ENCODE measurements around the gene GDAP2. TPM values are rescaled to one million over a fixed set of nuclear protein-coding genes. Genes with fewer than 3 reads are reported as not detected.

The GDAP2 gene
- total and polyA plus RNA-seq, 2 donors (not counting 3 experiments of a cell fraction or from before 2014, with no cell fraction given): 4.5 to 21.5 TPM

GRCh38 chr1:117904485-117904884, 24.9 kb downstream of the GDAP2 start:
- no peak overlapping the region for H3K4me3 ChIP-seq (replicated peaks in 1 of 3; ENCODE audit: insufficient read depth in 1 of 3, low read depth in 1 of 3, low read length in 3 of 3)
- CTCF ChIA-PET: interaction anchor here (1.6 kb wide), 1 partner anchor 24 kb away, joined by 3 read pairs; no protein-coding TSS in a partner anchor
- H3K36me3 ChIP-seq (ENCODE audit: control insufficient read depth in 2 of 2, extremely low read depth in 1 of 2, insufficient read depth in 2 of 2, low read length in 2 of 2): peaks cover 1 to 3% of the 10 kb centered on the region in 2 experiments
- no peak overlapping the region for H3K27ac ChIP-seq (ENCODE audit: insufficient read depth, low read depth, low read length)
- no peaks in the 10 kb centered on the region for H3K4me1 ChIP-seq (ENCODE audit: control insufficient read depth, extremely low read depth, insufficient read depth, low read length)
- intact Hi-C loops (cut with micrococcal nuclease): no loop called here
- POLR2A ChIA-PET: no interaction called here
- TF ChIP-seq, protein P1, sequence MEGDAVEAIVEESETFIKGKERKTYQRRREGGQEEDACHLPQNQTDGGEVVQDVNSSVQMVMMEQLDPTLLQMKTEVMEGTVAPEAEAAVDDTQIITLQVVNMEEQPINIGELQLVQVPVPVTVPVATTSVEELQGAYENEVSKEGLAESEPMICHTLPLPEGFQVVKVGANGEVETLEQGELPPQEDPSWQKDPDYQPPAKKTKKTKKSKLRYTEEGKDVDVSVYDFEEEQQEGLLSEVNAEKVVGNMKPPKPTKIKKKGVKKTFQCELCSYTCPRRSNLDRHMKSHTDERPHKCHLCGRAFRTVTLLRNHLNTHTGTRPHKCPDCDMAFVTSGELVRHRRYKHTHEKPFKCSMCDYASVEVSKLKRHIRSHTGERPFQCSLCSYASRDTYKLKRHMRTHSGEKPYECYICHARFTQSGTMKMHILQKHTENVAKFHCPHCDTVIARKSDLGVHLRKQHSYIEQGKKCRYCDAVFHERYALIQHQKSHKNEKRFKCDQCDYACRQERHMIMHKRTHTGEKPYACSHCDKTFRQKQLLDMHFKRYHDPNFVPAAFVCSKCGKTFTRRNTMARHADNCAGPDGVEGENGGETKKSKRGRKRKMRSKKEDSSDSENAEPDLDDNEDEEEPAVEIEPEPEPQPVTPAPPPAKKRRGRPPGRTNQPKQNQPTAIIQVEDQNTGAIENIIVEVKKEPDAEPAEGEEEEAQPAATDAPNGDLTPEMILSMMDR (IDR thresholded peaks at IDR 0.05; ENCODE audit: extremely low read depth in 1 of 2, insufficient read depth in 1 of 2, low read depth in 1 of 2, low read length in 2 of 2): no peak
- TF ChIP-seq POLR2A (IDR thresholded peaks at IDR 0.05; ENCODE audit: low read depth, low read length): no peak
- TF ChIP-seq POLR2AphosphoS5 (IDR thresholded peaks at IDR 0.05; ENCODE audit: insufficient read depth, low read depth, low read length): no peak
- TF ChIP-seq MAX (IDR thresholded peaks at IDR 0.05; ENCODE audit: insufficient read depth, insufficient read length): no peak
- no peak for TF ChIP-seq EZH2 (IDR thresholded peaks at IDR 0.05; ENCODE audit: borderline replicate concordance, low read depth, low read length, severe bottlenecking)
- no peak for TF ChIP-seq FOS (IDR thresholded peaks at IDR 0.05; ENCODE audit: borderline replicate concordance, insufficient read depth, low read length)
- TF ChIP-seq GATA2 (IDR thresholded peaks at IDR 0.05; ENCODE audit: insufficient read depth, insufficient read length, low read depth, low read length): no peak
- TF ChIP-seq MYC (IDR thresholded peaks at IDR 0.05; ENCODE audit: low read depth, low read length): no peak
- no peak for TF ChIP-seq JUN (IDR thresholded peaks at IDR 0.05; ENCODE audit: borderline replicate concordance, insufficient read depth, insufficient read length, low read depth)
- H3K9ac ChIP-seq (replicated peaks; ENCODE audit: extremely low read depth, insufficient read depth, low read length): no peak overlapping the region
- no peak for DNase-seq (ENCODE audit: low read depth, low spot score)
- dilution Hi-C loops (cut with MboI; ENCODE audit: extremely low pct_ligation_motif_present, low sequenced_read_pairs): no loop called here
- FAIRE-seq: no peak
- BruUV-seq (replicated peaks): no TSS peak
- no peak overlapping the region for H2AFZ ChIP-seq (ENCODE audit: low read depth, low read length)
- no peaks in the 10 kb centered on the region for H4K20me1 ChIP-seq (replicated peaks; ENCODE audit: control insufficient read depth, extremely low read depth, insufficient read depth, low read length)
- no peak overlapping the region for H3K4me2 ChIP-seq (ENCODE audit: insufficient read depth, low read length)
- no peaks in the 10 kb centered on the region for H3K9me3 ChIP-seq (replicated peaks; ENCODE audit: control insufficient read depth, insufficient read depth, low read length)
- H3K79me2 ChIP-seq (ENCODE audit: control insufficient read depth, insufficient read depth, low read length): no peaks in the 10 kb centered on the region
- no peaks in the 10 kb centered on the region for H3K9me1 ChIP-seq (replicated peaks; ENCODE audit: control insufficient read depth, extremely low read depth, insufficient read depth, low read length)
- H3K27me3 ChIP-seq (ENCODE audit: control insufficient read depth in 2 of 2, insufficient read depth in 2 of 2, low read length in 2 of 2): no peaks in the 10 kb centered on the region

All from endothelial cell of umbilical vein (primary cell).